Measurements from ENCODE around the gene RELN.

RELN gene

DNA sequence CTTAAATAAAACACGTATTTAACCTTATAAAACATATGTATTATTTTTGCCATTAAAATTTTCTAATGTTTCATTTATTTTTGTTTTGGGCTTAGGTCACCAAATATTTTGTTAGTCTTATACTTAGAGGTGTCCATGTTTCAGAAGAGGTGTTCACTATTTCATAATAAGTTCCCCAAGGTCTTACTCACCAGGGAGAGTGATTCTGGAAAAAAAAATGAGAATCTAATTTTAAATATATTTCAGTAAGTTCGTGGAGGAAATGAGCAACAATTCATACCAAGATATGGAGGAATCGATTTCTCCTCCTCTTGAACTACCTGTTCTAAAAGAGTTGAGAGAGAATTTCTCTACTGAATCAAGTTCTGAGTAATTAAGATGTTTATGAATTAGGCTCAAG lies 271.9 kb downstream of the RELN start:
- no peak for DNase-seq (ENCODE audit: low read depth)

DNA sequence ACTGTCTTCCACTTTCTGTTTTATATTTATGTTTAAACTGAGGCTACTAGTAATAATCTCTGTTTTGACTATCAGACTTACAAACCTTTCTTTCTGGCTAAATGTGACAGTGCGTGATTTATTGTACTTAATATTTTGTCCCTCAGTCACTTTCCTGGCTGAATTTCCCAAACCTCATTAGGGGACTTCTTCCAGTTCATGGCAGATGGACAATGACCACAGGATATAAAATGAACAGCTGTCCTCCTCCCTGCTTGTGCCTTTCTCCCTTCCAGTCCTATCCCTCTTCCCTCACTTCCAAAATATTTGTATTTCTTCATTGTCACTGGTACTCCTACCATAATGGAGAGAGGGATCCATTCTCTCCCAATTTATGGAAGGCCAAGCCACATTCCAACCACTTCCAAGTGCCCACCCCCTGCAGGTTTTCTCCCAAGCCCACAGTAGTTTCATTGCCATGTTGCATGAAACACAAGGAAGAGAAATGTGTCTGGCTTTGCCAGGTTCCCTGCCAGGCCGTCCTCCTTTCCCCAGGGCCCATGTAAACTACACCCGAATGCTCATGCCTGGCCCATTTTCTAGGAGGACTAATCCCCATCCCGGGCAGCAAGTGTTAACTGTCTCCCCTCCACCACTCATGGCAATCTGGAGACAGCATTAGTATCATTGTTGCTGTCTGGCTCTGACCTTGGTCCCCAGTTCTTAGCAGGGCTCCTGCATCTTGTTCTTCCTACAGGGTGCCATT lies 273.9 kb downstream of the RELN start:
- DNase-seq (ENCODE audit: low read depth), result no peak

DNA sequence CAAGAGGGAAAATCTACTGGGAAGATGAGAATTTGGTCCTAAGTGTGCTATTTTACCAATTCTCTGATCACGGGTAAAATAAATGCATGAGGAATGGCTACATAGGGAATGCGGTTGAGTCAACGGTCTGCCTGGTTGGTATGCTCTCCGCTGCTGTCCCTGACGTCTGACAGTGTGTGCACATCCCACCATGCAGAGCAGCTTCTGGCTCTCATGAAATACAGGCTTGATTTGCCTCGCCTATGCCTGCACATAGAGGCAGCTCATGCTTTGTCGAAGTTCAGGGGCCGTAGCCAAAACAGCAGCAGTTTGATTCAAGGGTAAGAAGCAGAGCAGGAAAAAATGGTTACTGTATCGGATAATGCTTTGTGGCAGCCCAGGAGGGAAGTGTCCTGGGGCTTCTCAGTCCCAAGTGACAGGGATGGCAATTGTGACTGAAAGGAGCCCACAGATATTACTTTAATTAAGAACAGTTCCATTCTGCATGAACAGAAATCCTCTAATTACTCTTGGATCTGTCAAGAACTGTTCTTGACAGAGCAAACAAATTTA lies 275.0 kb downstream of the RELN start:
- DNase-seq (ENCODE audit: low read depth), result no peak

DNA sequence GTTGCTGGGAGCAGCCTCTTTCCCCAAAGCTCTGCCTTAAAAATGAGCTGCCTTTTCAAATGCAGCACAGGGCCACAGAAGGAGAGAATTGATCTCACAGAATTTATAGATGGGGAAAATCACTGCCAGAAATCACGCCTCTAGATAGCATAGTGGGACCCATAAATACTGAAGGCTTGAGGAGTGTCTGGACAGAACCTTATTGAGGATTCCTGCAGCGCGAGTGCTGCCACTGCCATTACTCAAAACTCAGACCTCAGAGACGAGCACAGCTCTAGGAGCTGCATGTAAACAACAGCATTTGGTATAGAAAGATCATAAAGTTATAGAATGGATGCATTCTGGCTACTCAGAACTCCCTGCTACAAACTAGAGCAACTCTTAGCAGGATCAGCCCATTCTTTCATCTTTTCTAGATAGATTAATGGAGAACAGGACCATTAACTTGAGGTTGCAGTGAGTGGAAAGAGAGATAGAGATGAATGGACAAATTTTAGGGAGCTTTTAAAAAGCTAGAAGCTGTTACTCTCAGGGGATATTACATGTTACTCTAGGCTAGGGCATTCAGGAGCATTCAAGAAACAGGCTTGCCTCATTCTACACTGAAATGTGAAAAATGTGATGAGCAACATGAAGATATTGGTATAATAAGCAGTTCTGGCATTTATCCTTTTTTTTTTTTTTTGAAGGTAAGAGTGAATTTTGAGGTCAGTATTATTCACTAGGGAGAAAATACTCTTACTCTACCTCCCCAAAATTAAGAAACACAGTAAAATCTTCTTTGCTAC lies 276.3 kb downstream of the RELN start:
- no peak for DNase-seq (ENCODE audit: low read depth)

DNA sequence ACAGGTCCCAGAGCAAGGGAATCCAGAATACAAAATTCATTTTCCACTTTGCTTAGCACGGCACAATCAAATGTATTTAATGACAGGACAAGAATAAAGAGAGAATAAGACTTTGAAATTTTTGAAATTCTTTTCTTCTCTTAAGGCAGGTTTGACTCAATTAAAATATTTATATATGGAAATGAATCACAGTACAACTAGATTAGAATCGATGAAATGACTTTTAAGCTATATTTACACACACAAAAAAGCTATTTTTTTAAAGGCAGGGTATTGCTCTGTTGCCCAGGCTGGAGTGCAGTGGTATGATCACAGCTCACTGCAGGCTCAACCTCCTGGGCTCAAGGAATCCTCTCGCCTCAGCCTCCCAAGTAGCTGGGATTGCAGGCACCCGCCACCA lies 278.0 kb downstream of the RELN start:
- DNase-seq (ENCODE audit: low read depth), result no peak

DNA sequence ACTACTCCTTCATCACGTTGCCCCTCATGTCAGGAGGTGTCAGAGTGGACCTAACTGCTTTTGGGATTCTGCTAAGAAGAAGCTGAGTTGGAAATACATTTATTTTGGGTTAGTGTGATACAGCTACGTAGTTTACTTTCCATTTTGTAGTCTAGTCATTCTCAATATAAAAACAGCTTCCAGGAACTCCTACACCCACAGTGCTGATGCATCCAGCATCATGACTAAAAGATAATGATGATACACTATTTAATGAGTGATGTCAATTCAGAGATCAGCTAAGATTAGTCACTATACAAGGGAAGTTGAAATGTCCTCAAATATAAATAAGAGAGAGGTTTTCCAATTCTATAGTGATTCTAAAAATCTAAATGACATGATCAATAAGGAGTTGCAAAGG lies 279.2 kb downstream of the RELN start:
- no peak for DNase-seq (ENCODE audit: low read depth)

DNA sequence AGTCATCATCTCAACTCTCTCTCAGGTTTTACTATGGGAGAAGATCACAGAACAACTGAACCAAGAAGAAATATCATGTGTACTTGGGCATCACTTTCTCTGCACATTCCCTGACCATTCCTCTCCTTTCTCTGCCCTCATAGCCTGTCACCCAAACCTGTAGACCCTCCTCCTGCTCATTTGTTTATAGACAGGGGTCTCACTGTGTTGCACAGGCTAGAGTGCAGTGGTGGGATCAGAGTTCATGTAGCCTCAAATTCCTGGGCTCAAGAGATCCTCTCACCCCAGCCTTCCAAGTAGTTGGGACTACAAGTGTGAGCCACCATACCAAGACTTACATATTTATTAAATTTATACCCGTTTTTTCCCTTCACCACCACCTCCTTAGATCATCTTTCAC lies 282.7 kb downstream of the RELN start:
- no peak for DNase-seq (ENCODE audit: low read depth)

DNA sequence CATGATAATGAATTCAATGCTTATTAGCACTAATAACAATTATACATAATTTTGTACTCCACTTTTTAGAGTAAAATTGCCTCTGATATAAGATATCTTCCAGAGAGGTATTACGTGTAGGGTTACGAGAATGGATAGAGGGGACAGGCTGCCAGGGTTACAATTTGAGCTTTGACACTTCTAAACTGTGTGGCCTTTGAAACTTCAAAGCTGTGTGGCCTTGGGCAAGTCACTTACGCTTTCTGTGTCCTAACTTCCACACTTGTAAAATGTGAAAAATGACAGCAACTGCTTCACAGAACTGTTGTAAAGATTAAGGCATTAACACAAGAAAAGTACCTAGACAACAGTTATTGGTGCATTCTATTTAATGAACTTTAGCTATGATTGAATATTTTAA lies 283.9 kb downstream of the RELN start:
- no peak for DNase-seq (ENCODE audit: low read depth)

DNA sequence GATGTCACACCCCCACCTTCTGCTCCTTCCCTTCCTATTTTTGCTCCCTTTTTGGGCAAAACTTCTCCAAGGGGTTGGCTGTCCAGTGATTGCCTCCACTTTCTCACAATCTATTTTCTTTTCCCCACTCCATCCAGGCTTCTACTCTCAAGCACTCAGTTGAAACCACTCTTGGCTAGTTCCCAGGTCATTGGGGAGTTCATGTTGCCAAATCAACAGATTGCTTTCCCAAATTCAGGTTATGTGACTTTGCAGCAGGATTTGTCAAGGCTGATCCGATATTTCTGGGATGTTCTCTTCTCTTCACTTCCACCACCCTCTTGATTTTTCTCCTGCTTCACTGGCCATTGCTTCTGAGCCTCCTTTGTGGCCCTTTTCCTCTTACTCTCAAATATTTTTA lies 284.8 kb downstream of the RELN start:
- DNase-seq (ENCODE audit: low read depth), result no peak

DNA sequence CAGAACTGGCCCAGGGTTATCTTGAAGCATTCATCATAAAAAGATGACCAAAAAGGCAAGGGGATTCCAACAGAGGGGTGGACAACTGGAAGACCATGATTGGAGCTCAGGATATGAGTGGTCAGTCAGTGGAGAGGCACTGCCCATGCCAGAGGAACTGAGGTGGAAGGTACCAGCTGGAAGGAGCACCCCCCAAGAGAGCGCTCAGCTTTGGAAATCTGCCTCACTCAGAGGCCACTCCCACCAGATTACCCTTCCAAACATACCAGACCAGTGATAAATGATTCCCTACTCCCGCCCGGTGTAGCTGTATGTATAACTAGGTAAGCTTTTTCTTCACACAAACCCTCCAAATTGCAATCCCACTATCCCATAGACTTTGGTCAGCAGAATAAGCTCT lies 286.5 kb downstream of the RELN start:
- no peak for DNase-seq (ENCODE audit: low read depth)

DNA sequence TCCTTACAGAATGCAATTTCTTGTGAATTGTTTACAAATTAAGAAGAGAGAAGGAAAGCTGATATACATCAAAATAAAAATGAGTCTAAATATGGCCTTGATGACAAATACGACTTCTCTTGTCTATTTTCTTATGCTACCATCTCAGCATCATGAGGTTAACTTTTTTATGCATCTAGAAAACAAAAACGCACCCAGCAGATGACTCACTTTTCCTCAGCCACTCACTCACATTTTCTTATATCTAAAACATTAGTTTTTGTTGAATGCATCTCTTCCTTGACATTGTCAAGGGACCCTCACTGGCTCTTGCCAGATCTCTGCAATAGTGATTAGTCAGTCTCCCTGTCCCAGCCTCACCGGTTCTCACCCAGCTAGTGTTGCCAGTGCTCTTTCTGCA lies 287.0 kb downstream of the RELN start:
- no peak for DNase-seq (ENCODE audit: low read depth)

DNA sequence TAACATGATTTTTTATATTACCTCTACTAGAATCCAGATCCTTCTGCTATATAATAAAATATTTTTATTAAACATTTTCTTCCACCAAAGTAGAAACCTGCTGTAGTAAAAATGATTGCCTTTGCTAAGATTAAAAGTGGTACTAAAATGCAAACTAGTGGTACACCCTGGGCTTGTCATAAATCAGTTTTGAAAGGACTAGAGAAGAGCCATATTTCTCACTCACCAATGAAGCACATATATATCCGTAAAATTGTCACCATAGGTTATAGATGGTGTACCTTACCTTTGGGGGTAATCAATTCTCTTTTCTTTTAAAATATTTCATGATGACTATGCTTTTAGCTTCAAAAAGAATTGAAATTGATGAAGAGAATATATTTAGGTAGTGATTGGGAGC lies 290.4 kb downstream of the RELN start:
- no peak for DNase-seq (ENCODE audit: low read depth)

DNA sequence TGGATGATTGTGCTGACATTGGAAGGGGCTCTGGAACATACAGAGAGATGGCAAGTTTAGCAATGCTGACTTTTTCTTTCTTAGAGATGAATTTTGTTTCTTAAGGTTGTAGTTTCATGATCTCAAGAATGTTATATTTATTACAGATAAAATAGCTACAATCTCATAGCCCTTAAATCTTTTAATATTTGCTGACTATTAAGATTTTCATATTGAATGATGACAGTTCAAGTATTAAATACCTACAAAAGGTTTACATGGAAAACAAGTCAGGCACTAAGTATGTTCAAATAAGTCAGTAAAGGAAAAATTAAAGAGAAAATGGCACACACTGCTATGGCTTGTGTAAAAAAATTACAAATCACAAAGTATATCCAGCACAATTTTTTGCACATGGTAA lies 291.4 kb downstream of the RELN start:
- DNase-seq (ENCODE audit: low read depth), result no peak

DNA sequence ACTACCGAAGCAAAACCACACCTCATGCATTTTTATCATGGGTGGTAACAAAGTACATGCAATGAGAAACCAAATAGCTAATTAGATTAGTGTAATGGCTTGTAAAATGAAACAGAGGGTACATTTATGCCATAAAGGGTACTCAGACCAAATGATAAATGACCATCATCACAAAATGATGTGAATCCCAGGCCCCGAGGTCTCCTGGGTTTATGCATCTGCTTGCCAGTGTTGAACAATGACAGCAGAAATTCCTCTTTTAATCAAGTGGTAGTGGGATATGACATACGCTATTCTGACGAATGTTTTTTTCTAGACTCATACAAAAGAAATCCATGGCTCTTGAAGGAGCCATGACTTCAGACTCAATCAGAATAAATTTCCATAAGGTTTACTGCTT lies 293.9 kb downstream of the RELN start:
- no peak for DNase-seq (ENCODE audit: low read depth)

DNA sequence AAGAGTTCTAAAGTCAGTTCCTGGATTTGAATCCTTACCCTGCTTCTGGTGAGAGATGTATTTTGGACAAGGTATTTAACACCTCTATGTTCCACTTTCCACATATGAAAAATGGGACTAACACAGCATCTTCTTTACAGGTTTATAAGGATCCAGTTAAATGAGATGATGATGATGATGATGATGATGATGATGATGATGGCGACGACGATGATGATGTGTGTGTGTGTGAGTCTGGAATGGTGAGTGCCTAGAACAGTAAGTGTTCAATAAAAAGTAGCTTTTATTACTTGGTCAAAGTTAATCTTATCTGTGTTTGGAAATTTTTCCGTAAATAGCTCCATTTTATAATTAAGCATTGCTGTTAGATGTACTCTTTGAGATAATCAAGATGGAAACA lies 295.2 kb downstream of the RELN start:
- DNase-seq (ENCODE audit: low read depth), result no peak

DNA sequence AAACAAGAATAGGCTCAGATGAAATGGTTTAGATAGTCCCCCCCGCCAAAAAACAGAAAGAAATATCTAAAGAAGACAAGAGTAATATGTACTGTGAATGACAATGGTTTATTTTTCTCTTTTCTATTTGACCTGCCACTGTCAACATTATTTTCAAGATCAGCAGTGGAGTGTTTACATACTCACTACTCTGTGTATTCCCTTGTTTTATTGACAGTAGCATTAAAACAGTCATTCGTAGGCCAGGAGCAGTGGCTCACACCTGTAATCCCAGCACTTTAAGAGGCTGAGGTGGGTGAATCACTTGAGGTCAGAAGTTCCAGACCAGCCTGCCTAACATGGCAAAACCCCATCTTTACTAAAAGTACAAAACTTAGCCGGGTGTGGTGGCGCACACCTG lies 298.2 kb downstream of the RELN start:
- no peak for DNase-seq (ENCODE audit: low read depth)

DNA sequence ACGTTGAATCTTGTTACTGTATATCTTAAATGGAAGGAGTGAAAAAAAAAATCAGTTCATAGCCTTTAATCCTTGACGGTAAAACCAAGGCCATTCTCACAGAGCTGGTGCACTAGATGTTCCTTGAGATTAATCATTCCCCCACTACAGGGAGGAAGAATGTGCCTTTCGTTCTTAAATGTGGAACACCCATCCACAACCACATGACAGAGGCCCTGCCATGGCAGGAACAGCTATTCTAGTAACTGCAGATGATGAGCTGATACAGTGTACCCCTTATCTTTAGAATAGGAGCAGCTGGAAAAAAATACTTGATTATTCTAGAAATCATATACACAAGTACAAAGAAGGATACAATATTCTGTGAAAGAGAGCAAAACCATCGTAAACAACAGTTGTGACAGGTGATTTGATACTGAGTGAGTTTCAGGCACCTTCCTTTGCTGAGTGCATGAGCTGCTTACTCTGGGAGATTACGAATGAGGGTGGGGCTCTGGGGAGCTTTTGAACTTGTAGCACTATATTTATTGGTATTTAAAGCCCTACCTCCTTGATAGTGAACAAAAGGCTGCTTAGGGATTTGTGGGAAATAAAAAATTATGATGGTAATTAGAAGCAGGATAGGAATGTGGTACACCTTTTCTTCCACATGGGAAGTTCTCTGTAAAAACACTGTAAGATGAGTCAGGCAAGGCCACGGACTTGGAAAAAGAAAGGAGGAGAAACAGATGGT lies 299.1 kb downstream of the RELN start:
- no peak for DNase-seq (ENCODE audit: low read depth)

DNA sequence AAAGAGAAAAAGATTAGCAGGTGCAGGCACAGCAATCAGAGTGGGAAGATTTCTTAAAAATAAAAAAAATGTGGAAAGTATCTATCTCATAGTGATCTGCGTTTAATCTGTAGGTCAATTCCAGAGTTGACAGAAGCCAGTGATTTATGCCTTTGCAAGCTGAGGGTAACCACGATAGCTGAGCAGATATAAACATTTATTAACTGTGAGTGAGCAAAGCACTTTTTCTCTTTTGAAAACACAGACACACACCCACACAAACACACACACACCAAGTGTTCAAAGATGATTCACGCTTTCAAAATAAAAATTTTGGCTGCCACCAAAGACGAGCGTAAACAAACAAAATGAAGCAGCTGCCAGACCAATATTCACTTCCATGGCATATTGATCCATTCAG lies 300.2 kb downstream of the RELN start:
- no peak for DNase-seq (ENCODE audit: low read depth)

DNA sequence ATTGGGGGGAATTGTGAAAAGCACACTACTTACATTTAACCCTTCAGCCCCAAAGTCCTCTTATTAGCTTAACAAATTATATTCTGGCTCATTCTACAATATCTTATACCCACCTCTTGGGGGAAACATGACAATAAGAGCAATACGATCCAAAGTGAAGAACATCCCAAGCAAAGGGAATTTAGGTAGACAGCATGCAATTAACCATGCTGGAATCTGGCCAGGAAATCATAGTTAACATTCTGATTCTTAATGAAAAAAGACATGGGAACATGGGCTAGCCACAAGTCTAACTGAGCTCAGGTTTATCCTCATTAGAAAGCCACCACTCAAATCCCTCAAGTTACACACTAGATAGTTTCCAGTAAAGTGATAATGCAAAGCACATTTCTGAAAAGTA lies 301.5 kb downstream of the RELN start:
- no peak for DNase-seq (ENCODE audit: low read depth)

DNA sequence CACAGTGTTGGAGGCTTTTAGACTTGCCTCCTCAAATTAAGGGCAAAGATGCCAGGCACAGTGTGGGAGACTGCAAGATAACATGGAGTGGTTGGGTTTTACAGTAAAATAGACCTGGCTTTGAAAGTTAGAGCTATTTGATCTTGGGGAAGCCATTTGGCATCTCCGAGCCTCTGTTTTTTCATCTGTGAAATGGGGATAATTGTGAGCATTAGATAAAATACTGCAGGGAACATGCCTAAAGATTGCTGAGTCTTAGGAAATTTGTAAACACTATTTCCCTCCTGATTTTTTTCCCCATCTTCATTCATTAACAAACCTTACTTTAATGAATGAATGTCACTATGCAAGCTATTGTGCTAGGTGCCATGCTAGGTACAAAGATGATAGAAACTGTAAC lies 302.2 kb downstream of the RELN start:
- DNase-seq (ENCODE audit: low read depth), result no peak

DNA sequence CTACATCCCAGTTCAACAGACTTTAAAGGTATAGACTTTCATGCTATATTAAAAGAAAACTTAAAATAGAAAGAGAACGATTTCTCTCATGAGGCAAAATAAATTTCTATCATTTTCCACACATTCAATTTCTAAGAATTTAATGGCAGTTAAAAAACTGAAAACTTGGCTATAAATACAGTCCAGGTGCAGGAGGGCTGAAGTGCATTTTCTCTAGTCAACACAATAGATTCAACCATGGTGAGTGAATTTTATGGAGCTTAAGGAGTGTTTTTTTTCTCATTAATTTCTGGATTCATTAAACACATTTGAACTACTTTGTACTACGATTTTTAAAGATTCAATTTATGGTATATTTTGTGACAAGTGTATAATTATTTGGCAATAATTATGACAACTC lies 302.7 kb downstream of the RELN start:
- no peak for DNase-seq (ENCODE audit: low read depth)

DNA sequence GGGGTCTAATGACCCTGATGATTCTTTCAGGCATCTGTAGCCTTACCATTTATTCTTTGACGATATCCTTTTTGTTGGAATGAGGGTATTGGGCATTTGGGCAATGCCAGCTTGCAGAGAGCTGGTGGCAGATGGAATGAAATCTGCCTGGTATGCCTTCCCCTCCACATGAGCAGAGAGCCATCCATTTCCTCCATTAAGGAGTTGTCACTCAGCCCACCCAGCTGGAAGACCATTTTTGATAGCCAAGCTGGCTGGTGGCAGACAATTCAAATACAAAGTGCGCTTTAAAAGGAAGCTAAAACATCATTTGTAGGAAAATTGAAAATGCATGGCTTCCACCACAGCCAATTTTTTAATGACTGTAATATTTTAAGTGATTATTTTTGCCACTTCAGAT lies 303.4 kb downstream of the RELN start:
- no peak for DNase-seq (ENCODE audit: low read depth)

DNA sequence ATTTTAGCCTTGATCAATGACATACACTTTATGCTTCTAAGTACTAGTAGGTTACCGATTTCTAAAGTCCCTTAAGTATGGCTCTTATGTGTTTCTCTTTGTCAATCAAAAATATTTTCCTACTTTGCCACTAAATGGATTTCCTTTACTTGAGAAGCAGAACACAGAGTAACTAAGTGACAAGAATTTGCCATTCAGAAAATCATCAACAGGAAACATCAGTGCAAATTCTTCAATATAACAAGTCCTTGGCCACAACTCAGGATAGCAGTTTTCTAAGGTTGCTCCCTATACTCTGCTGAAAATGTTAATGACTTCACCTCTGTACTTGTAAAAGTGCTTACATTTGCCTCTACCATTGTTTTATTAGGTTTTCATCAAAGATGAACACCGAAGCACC lies 303.8 kb downstream of the RELN start:
- DNase-seq (ENCODE audit: low read depth), result no peak
